T-cell (primary cell): ENCODE measurements around the gene LHFPL3. TPM values are rescaled to one million over a fixed set of nuclear protein-coding genes. Genes with fewer than 3 reads are reported as not detected.

ENCODE experiments used
- ATAC-seq, 4 experiments: fragments of 200-7000 bp in 3 of 4; fragments of 150-1000 bp in 1 of 4; cut with Tn5 transposase; replicated peaks in 1 of 4; 1 replicate in 3 of 4; 2 replicates in 1 of 4; pipeline ENCODE4 v1.10.0; 2021; ENCODE audit warnings: moderate library complexity in 3 of 4, mild to moderate bottlenecking in 2 of 4, moderate number of reproducible peaks in 1 of 4
- CTCF ChIA-PET, 2 donors: fragments of 300-600 bp; sonication (Branson Sonifier 250); formaldehyde crosslinking; loops; one replicate each; lab custom pipeline; 2022; ENCODE audit warnings: antibody characterized with exemption in 2 of 2; lab: Charles Lee
- POLR2A ChIA-PET, 2 donors: fragments of 300-600 bp; sonication (Branson Sonifier 250); formaldehyde crosslinking; loops; one replicate each; lab custom pipeline; 2022; ENCODE audit warnings: antibody characterized with exemption in 2 of 2; lab: Charles Lee
- DNase-seq, 35 experiments: peaks; one replicate each; pipeline versions ENCODE4 v3.0.0 to v3.0.0-alpha.2; 2013 to 2023
- H3K27ac ChIP-seq: one replicate; pipeline ENCODE4 v1.5.1; 2013; ENCODE audit warnings: low read length
- H3K27me3 ChIP-seq, 2 experiments: replicated peaks in 1 of 2; 1 replicate in 1 of 2; 2 replicates in 1 of 2; pipeline versions ENCODE4 v1.6.1 to v1.7.0; 2013; ENCODE audit warnings: low read length in 1 of 2, mixed read lengths in 1 of 2; ENCODE audit not compliant: control insufficient read depth in 2 of 2, insufficient read depth in 2 of 2; ENCODE audit errors: extremely low read depth in 1 of 2
- H3K36me3 ChIP-seq, 2 donors: 1 replicate in 1 of 2; 2 replicates in 1 of 2; pipeline versions ENCODE4 v1.6.1 to v1.7.0; 2013; ENCODE audit warnings: low read length in 1 of 2; ENCODE audit not compliant: control insufficient read depth in 2 of 2, insufficient read depth in 1 of 2; ENCODE audit errors: extremely low read depth in 1 of 2
- H3K4me1 ChIP-seq, 2 experiments: 1 replicate in 1 of 2; 2 replicates in 1 of 2; pipeline versions ENCODE4 v1.6.1 to v1.7.0; 2013; ENCODE audit warnings: low read length in 2 of 2, mixed read lengths in 1 of 2; ENCODE audit not compliant: insufficient read depth in 2 of 2, control insufficient read depth in 1 of 2; ENCODE audit errors: extremely low read depth in 1 of 2
- H3K4me3 ChIP-seq, 2 donors: 1 replicate in 1 of 2; 2 replicates in 1 of 2; pipeline versions ENCODE4 v1.5.1 to v1.7.0; 2013; ENCODE audit warnings: mild to moderate bottlenecking in 2 of 2, low read length in 1 of 2, moderate library complexity in 1 of 2; ENCODE audit not compliant: control insufficient read depth in 1 of 2; ENCODE audit errors: extremely low read depth in 1 of 2
- H3K9me3 ChIP-seq: 2 replicates; pipeline ENCODE4 v1.7.0; 2013
- H3K27ac Mint-ChIP-seq, 2 donors: one replicate each; pipeline ENCODE4 v1.8.0; 2020 to 2021; ENCODE audit warnings: mild to moderate bottlenecking in 2 of 2, mixed read lengths in 2 of 2
- H3K27me3 Mint-ChIP-seq, 2 donors: one replicate each; pipeline ENCODE4 v1.8.0; 2021 to 2022; ENCODE audit warnings: mixed read lengths in 2 of 2
- H3K36me3 Mint-ChIP-seq: one replicate; pipeline ENCODE4 v1.8.0; 2021; ENCODE audit warnings: mixed read lengths
- H3K4me1 Mint-ChIP-seq, 3 donors: one replicate each; pipeline ENCODE4 v1.8.0; 2020 to 2022; ENCODE audit warnings: mixed read lengths in 3 of 3, mild to moderate bottlenecking in 1 of 3
- H3K4me3 Mint-ChIP-seq, 3 donors: one replicate each; pipeline ENCODE4 v1.8.0; 2020 to 2022; ENCODE audit warnings: mild to moderate bottlenecking in 3 of 3, mixed read lengths in 3 of 3, moderate library complexity in 3 of 3
- H3K9me3 Mint-ChIP-seq, 3 donors: one replicate each; pipeline ENCODE4 v1.8.0; 2020 to 2022; ENCODE audit warnings: mixed read lengths in 3 of 3
- WGBS: methylation state at CpG from one replicate; pipeline ENCODE4 v1.1.5; 2013; ENCODE audit warnings: missing lambda C conversion rate; ENCODE audit not compliant: insufficient coverage; 5-methylcytosine and 5-hydroxymethylcytosine counted together
- total RNA-seq, 35 experiments: library from RNA in 6 of 35; stranded (reverse) in 6 of 35; fragments of 120-200 nt in 1 of 35; gene quantifications; one replicate each; pipeline versions ENCODE4 v1.2.1 to v1.2.4 and lab custom pipeline; 2013 to 2026

LHFPL3 gene
- total RNA-seq, 5 donors from 2014 or later (not counting 1 experiment from before 2014, with no cell fraction given) = not detected

GRCh38 chr7:104603957-104604356, 275.6 kb downstream of the LHFPL3 start:
- Histone ChIP-seq H3K4me3 (no peak overlapping the region), H3K27ac (no peak overlapping the region), H3K36me3 (no peaks in the 10 kb centered on the region), H3K9me3 (no peaks in the 10 kb centered on the region), H3K27me3 (peaks cover 0 to 11% of the 10 kb centered on the region in 2 experiments), H3K4me1 (no peaks in the 10 kb centered on the region)
- POLR2A ChIA-PET = no interaction called here
- DNase-seq = no peak
- ATAC-seq = no peak
- Mint-ChIP-seq H3K9me3 (peaks cover 0 to 3% (median 0%) of the 10 kb centered on the region in 3 donors), H3K4me3 (no peak overlapping the region), H3K27me3 (peaks cover 0 to 4% of the 10 kb centered on the region in 2 donors), H3K27ac (no peak overlapping the region), H3K4me1 (no peaks in the 10 kb centered on the region), H3K36me3 (no peaks in the 10 kb centered on the region)
- CTCF ChIA-PET = no interaction called here
- 62% methylated on average over 5 of the region's 5 CpGs for WGBS

- Mint-ChIP-seq H3K4me1 (no peaks in the 10 kb centered on the region), H3K27ac (no peak overlapping the region), H3K36me3 (no peaks in the 10 kb centered on the region), H3K4me3 (no peak overlapping the region), H3K27me3 (peaks cover 0 to 4% of the 10 kb centered on the region in 2 donors), H3K9me3 (peaks cover 0 to 3% (median 0%) of the 10 kb centered on the region in 3 donors)
- DNase-seq (no peak), ATAC-seq (no peak)
- no peaks in the 10 kb centered on the region for H3K4me1 ChIP-seq
- no peak overlapping the region for H3K4me3 ChIP-seq
- no peak overlapping the region for H3K27ac ChIP-seq
- peaks cover 0 to 11% of the 10 kb centered on the region in 2 experiments for H3K27me3 ChIP-seq
- H3K36me3 ChIP-seq = no peaks in the 10 kb centered on the region
- CTCF ChIA-PET = no interaction called here
- POLR2A ChIA-PET = no interaction called here
- H3K9me3 ChIP-seq = no peaks in the 10 kb centered on the region
- no CpG with 5 or more reads among the region's 1 CpG for WGBS
These were observed 276.3 kb downstream of the LHFPL3 start for GRCh38 chr7:104604706-104605105.

DNA sequence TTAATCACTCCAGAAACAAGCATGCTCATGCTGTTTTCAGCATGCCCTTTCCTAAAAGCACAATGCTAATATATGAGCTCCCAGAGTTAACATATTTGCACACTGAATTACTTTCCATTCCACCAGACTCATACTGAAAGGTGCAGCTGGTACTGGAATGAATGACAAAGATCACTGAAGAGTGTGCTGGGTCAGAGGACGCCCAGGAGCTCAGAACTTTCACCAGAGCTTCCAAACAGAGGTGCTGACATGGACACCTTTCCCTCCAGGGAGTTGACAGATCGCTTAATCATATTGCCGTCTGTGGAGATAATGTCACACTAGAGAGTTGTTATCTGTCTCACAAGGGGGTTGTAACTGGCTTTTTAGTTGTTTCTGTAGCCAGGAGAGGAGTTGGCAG, 292.9 kb downstream of the LHFPL3 start:
- H3K4me3 Mint-ChIP-seq = no peak overlapping the region
- no peak for DNase-seq
- no peaks in the 10 kb centered on the region for H3K4me1 ChIP-seq
- H3K4me3 ChIP-seq = no peak overlapping the region
- 0% methylated on average over 1 of the region's 3 CpGs for WGBS
- CTCF ChIA-PET = no interaction called here
- no peaks in the 10 kb centered on the region for H3K36me3 Mint-ChIP-seq
- H3K27ac Mint-ChIP-seq = no peak overlapping the region
- H3K27me3 Mint-ChIP-seq = no peaks in the 10 kb centered on the region
- no peaks in the 10 kb centered on the region for H3K9me3 ChIP-seq
- no peak overlapping the region for H3K27ac ChIP-seq
- POLR2A ChIA-PET = no interaction called here
- no peaks in the 10 kb centered on the region for H3K36me3 ChIP-seq
- H3K27me3 ChIP-seq = no peaks in the 10 kb centered on the region
- no peak for ATAC-seq
- no peaks in the 10 kb centered on the region for H3K9me3 Mint-ChIP-seq
- no peaks in the 10 kb centered on the region for H3K4me1 Mint-ChIP-seq

DNA sequence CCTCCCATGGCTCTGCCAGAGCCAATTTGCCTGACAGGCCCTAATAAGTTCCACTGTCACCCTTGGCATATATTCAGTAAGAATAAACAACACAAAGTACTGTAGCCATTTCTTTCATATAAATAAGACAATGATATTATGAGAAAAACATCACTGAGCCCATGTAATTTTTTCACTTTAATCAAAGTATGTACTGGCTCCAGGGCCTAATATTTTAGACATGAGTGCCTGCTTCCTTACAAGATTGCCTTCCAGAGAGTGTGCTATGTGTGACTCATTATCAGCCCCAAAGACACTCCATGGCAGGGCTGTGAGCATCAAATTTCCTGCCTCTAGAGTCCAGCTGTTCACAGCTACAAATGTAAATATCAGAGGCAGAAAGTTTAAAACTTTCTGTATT, 297.6 kb downstream of the LHFPL3 start:
- CTCF ChIA-PET = no interaction called here

GRCh38 chr7:104627516-104627915, 299.1 kb downstream of the LHFPL3 start:
- no peaks in the 10 kb centered on the region for H3K4me1 ChIP-seq
- DNase-seq (peak in 1 of 35 experiments; percentile 1), ATAC-seq (no peak)
- no peaks in the 10 kb centered on the region for H3K4me1 Mint-ChIP-seq
- no peaks in the 10 kb centered on the region for H3K9me3 ChIP-seq
- no peaks in the 10 kb centered on the region for H3K36me3 Mint-ChIP-seq
- ChIA-PET CTCF (no interaction called here), POLR2A (no interaction called here)
- no peaks in the 10 kb centered on the region for H3K9me3 Mint-ChIP-seq
- no peak overlapping the region for H3K4me3 ChIP-seq
- no peak overlapping the region for H3K4me3 Mint-ChIP-seq
- no peaks in the 10 kb centered on the region for H3K27me3 ChIP-seq
- no peak overlapping the region for H3K27ac ChIP-seq
- no peaks in the 10 kb centered on the region for H3K36me3 ChIP-seq
- no peak overlapping the region for H3K27ac Mint-ChIP-seq
- no CpG with 5 or more reads among the region's 2 CpGs for WGBS
- peaks cover 0 to 12% of the 10 kb centered on the region in 2 donors for H3K27me3 Mint-ChIP-seq

More for the DNA sequence above, 297.6 kb downstream of the LHFPL3 start:
- ATAC-seq (no peak), DNase-seq (no peak)
- H3K9me3 Mint-ChIP-seq = no peaks in the 10 kb centered on the region
- Histone ChIP-seq H3K4me3 (no peak overlapping the region), H3K4me1 (no peaks in the 10 kb centered on the region), H3K27me3 (no peaks in the 10 kb centered on the region), H3K9me3 (no peaks in the 10 kb centered on the region), H3K36me3 (no peaks in the 10 kb centered on the region), H3K27ac (no peak overlapping the region)
- peaks cover 0 to 7% of the 10 kb centered on the region in 2 donors for H3K27me3 Mint-ChIP-seq
- H3K27ac Mint-ChIP-seq = no peak overlapping the region
- no peaks in the 10 kb centered on the region for H3K36me3 Mint-ChIP-seq
- H3K4me3 Mint-ChIP-seq = no peak overlapping the region
- POLR2A ChIA-PET = no interaction called here
- no peaks in the 10 kb centered on the region for H3K4me1 Mint-ChIP-seq

DNA sequence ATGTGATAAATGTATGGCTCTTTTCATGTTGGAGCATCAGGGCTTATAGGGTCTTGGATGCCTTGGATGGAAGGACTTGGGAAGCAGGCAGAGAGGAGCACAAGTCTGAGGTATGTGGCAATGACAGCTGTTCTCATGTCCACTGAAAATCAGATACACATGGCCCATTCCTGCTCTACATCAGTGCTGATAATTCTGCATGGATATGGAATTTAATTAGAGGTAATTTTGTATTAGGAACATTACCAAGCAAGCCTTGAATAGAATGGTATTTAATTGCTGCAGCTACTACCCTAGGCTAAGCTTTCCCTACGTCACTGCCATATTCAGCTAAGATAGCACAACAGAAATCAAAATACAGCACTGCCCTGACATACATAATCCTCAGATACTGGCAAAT, 299.6 kb downstream of the LHFPL3 start:
- DNase-seq (no peak), ATAC-seq (no peak)
- ChIA-PET CTCF (no interaction called here), POLR2A (no interaction called here)
- Mint-ChIP-seq H3K9me3 (no peaks in the 10 kb centered on the region), H3K36me3 (no peaks in the 10 kb centered on the region), H3K27me3 (peaks cover 0 to 12% of the 10 kb centered on the region in 2 donors), H3K4me3 (no peak overlapping the region), H3K4me1 (no peaks in the 10 kb centered on the region), H3K27ac (no peak overlapping the region)
- Histone ChIP-seq H3K36me3 (no peaks in the 10 kb centered on the region), H3K4me1 (no peaks in the 10 kb centered on the region), H3K9me3 (no peaks in the 10 kb centered on the region), H3K4me3 (no peak overlapping the region), H3K27ac (no peak overlapping the region), H3K27me3 (no peaks in the 10 kb centered on the region)
- no CpG with 5 or more reads among the region's 1 CpG for WGBS

- Histone ChIP-seq H3K4me1 (no peaks in the 10 kb centered on the region), H3K36me3 (no peaks in the 10 kb centered on the region), H3K27me3 (no peaks in the 10 kb centered on the region), H3K4me3 (no peak overlapping the region), H3K27ac (no peak overlapping the region), H3K9me3 (no peaks in the 10 kb centered on the region)
- CTCF ChIA-PET = no interaction called here
- WGBS = no CpG with 5 or more reads among the region's 1 CpG
- ATAC-seq (no peak), DNase-seq (no peak)
- POLR2A ChIA-PET = interaction anchor here in 1 of 2 donors (0.6 kb wide), 1 partner anchor 1196 kb away, joined by 4 read pairs; no protein-coding TSS in a partner anchor
- Mint-ChIP-seq H3K27ac (no peak overlapping the region), H3K4me1 (no peaks in the 10 kb centered on the region), H3K9me3 (no peaks in the 10 kb centered on the region), H3K4me3 (no peak overlapping the region), H3K27me3 (peaks cover 0 to 15% of the 10 kb centered on the region in 2 donors), H3K36me3 (no peaks in the 10 kb centered on the region)
These were observed 301.0 kb downstream of the LHFPL3 start for GRCh38 chr7:104629408-104629807.
